Urinary bladder (tissue), 2 donors: Measurements from ENCODE around the gene MKLN1. TPM values are rescaled to one million over a fixed set of nuclear protein-coding genes. Genes with fewer than 3 reads are reported as not detected.

ENCODE experiments used
- polyA plus RNA-seq: library from polyadenylated mRNA; stranded (reverse); fragments of 200-250 nt; gene quantifications from one replicate; pipeline ENCODE4 v1.2.3, GENCODE V29; 2013
- total RNA-seq: library from RNA; depleted of rRNA; stranded (reverse); fragments of >200 nt; gene quantifications from one replicate; pipeline ENCODE4 v1.2.3, GENCODE V29; 2014
- donor health status: healthy.

The MKLN1 gene
- total and polyA plus RNA-seq, 2 donors = 14.8 to 133 TPM

Other genes starting within 250 kb of the MKLN1 start
- gene PODXL, start 228.8 kb downstream of the MKLN1 start, total RNA-seq = 18.7 TPM
- gene PODXL, start 228.8 kb downstream of the MKLN1 start, polyA plus RNA-seq = 30.8 TPM